Measurements from ENCODE around the gene COL23A1.

The COL23A1 gene

DNA sequence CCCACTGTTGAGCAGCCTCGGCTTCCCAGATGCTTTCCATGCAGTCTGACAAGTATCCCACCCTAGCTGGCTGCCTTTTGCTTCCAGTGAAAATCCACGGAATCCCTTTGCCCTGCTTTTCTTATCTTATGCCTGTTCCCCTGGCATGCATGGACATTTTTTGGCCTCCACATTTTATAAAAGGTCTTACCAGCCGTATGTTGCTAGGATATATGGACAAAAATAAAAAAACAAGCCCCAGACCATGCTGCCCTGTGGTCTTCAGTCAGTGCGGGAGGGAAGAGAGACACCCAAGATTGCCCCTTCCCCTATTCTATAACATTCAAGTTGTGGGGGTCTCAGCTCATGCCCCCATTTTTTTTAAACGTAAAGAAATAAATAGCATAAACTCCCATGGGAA, 129.6 kb downstream of the COL23A1 start:
- DNase-seq (ENCODE audit: low read depth in 2 of 2), result no peak

DNA sequence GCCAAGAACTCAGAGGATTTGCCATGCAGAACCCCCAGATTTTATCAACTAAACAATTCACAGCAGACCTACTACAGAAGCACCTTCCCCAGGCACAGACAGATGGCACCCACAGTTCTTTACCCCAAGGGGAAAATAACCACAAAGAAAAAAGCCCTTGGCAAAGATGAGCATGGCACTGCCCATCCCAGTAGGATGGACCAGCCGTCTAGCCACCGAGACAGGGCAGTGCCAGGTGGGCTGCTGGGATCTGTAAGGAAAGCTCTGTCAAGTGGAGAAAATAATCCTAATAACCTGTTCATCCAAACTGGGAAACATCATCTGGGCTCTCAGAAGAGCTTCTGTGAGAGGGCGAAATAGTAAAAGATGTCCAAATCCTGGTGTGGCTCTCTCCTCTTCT, 130.0 kb downstream of the COL23A1 start:
- DNase-seq (ENCODE audit: low read depth in 2 of 2), result no peak

DNA sequence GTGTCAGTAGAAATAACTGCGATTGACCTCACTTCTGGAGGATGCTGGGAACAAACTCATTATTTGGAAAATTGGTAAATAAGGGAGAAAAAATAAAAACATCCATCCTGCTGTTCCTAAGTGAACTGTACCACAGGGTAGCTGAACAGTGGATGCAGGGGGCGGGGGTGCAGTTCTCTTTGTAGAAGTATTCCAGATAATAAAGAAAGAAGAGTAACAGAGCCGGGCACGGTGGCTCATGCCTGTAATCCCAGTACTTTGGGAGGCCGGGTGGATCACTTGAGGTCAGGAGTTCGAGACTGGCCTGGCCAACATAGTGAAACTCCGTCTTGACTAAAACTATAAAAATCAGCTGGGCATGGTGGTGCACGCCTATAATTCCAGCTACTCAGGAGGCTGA, 132.1 kb downstream of the COL23A1 start:
- no peak for DNase-seq (ENCODE audit: low read depth in 2 of 2)

- DNase-seq (ENCODE audit: low read depth in 2 of 2), result no peak
Observed at GRCh38 chr5:178457471-178457870, 132.7 kb downstream of the COL23A1 start.

GRCh38 chr5:178455480-178455835, 134.7 kb downstream of the COL23A1 start:
- no peak for DNase-seq (ENCODE audit: low read depth in 2 of 2)

GRCh38 chr5:178454821-178455479, 135.2 kb downstream of the COL23A1 start:
- DNase-seq (ENCODE audit: low read depth in 2 of 2), result no peak

DNA sequence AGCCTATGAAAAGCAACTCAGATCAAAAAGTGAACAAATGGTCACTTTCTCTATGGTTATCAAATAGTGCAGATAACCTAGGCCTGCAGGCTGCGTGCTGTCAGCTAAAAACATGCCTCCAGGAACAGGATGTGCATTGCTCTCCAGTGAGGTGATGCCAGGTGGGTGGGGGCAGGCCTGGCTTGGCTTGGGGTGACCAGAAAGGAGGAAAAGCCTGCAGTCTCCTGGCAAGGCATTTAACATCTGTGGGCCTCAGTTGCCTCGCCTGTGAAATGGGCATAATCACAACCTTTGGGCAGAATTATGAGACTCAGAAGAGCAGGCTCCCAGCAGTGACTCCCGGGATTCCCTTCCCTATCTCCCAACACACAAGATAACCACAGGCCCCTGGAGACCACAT, 135.9 kb downstream of the COL23A1 start:
- DNase-seq (ENCODE audit: low read depth in 2 of 2), result no peak

DNA sequence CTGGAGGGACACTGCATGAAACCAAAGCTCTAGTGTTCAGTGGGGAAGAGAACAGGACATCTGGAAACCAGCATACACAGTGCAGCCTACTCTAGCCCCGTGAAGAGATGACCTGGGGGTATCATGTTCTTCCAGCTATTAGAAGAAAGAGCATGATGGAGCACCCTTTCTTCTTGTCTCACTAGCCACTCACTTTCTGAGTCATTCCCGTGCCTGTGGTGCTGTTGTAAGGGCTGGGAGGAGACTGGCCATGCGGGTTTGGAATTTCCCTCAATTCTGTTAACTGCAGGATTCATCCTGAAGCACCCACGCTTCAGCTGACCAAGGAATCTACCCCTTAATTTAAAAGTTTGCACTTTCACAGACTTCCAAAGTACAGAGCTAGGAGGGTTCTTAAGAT, 137.0 kb downstream of the COL23A1 start:
- no peak for DNase-seq (ENCODE audit: low read depth in 2 of 2)

DNA sequence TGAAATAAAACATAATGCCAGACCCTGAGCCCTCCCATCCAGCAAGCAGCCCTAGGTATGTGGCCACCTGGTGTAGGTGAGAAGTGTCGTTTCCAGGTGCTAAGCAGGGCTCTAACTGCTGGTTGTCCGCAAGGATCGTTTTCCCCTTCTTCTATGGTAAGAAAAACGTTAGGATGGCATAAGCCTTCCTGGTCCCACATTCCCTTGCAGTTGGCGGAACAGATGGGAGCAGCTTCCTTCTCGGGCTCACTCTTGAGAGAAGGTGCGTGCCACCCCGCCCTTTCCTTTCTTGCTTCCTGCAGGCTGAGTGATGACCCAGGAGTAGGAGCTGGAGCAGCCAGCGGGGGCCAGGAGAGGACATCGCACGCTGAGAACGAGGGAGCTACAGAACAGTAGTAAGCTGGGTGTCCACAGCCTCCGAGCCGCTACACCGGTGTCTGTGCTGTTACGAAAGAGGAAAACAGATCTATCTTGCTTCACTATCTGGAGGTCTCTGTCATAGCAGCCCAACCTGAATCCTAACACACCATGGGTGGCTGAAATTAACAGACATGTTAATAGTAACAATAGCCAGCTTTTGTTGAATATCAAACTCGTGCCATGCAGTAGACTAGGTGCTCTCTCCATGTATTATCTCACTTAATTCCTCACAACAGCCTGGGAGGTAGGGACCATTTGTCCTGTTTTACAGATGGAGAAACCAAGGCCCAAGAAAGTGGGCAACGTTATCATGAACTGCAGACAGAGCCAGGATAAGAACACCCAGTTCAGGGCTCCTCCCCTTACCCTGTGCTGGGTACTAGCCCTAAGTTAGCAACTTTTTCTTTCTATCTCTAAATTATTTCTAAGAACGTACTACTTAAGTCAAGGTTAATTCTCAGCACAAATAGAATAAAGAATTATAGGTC, 139.8 kb downstream of the COL23A1 start:
- no peak for DNase-seq (ENCODE audit: low read depth in 2 of 2)

DNA sequence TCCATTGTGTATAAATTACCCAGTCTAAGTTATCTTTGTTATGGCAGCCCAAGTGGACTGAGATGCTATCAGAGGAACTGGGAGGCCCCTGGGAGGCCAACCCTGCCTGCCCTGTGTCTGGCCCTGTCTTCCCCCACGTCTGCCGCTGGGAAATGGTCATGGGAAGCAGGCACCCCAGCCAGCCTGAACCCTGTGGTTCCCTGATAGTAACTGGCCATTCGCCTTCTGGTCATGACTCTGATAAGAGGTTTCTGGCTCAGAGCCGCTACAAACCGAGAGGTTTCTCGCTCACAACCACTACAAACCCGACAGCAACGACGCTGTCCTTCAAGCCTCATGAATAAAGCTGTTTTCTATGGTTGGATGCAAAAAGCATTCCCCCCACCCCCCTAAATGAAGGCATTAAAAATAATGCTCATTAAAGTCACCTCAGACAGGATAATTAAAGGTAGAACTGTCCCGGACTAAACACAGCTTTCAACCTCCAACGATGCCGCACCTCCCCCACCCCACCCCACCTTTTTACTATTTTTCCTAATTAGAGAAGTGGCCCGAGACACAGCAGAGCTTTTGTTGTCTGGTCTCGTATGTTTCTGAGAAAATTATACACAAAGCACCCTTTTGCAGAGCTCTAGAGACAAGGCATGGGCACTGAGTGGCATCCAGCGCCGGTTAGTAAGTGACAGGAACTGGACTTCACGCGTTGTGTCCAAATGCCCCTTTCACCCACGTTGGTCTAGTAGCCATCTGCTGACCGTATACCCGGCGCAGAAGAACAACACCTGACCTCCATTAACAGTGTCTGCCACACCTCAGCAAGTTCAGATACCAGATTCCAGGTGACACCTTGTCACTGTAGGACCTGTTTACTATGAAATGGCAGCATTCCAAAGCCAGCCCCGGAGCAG, 140.8 kb downstream of the COL23A1 start:
- no peak for DNase-seq (ENCODE audit: low read depth in 2 of 2)

DNA sequence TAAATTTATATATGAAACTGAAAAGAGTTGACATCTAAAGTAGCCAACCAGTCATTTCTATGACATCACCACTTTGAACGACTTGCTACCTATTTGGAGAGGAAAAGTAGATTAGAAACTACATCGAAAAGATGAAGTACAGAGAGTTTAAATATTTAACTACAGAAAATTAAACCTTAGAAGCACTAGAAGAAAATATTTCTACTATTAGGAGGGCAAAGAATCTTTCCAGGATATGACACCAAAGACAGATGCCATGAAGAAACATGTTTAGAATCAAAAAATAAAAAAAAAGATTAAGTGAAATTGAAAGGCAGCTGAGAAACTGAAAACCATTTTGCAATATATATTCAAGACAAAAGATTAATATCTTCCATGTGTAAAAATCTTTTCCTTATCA, 144.7 kb downstream of the COL23A1 start:
- DNase-seq (ENCODE audit: low read depth in 2 of 2), result no peak

GRCh38 chr5:178442405-178443257, 147.6 kb downstream of the COL23A1 start:
- DNase-seq (ENCODE audit: low read depth in 2 of 2), result no peak

- DNase-seq (ENCODE audit: low read depth in 2 of 2), result no peak
Observed at GRCh38 chr5:178441486-178442270, 148.5 kb downstream of the COL23A1 start.

GRCh38 chr5:178440181-178440580, 150.0 kb downstream of the COL23A1 start:
- no peak for DNase-seq (ENCODE audit: low read depth in 2 of 2)

DNA sequence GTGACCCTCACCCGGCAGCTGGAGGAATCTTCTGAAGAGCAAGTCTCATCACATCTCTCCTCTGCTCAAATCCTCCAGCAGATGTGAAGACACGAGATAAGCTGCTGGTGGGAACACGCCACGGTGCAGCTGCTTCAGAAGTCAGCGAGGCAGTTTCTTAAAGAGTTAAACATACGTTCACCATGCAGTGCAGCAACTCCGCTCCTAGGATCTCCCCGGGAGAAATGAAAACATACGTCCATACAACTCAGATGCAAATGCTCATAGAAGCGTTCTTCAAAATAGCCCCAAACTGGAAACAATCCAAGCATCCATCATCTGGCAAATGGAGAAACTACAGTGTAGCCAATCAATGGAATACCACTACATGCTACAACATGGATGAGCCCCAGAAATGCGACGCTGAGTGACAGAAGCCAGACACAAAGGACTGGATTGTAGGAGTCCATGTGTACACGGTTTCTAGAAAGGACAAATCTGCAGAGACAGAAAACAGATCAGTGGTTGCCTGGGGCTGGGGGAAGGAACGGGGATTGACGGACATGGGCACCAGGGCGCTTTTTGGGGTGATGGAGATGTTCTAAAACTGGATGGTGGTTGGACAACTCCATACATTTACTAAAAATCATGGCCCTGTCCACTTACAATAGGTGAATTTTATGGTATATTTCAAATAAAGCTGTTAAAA, 150.6 kb downstream of the COL23A1 start:
- DNase-seq (ENCODE audit: low read depth in 2 of 2), result no peak

DNA sequence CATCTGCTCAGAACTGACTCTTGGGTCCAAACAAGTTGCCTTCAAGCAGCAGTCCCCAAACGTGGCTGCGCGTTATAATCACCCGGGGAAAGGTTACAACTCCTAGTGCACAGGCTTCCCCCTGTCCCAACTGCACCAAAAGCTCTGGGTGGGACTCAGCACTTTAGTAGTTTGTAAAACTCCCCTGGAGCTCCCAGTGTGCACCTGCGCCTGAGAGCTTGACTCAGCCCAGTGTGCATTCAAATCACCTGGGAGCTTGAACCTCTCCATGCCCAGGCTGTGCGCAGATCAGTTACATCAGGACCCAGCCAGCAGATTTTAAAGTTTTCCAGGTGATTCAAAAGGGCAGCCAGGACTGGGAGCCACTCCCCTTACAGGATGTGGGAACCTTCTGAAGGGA, 151.4 kb downstream of the COL23A1 start:
- no peak for DNase-seq (ENCODE audit: low read depth in 2 of 2)

- no peak for DNase-seq (ENCODE audit: low read depth in 2 of 2)
Observed at GRCh38 chr5:178437386-178438075, 152.7 kb downstream of the COL23A1 start.

DNA sequence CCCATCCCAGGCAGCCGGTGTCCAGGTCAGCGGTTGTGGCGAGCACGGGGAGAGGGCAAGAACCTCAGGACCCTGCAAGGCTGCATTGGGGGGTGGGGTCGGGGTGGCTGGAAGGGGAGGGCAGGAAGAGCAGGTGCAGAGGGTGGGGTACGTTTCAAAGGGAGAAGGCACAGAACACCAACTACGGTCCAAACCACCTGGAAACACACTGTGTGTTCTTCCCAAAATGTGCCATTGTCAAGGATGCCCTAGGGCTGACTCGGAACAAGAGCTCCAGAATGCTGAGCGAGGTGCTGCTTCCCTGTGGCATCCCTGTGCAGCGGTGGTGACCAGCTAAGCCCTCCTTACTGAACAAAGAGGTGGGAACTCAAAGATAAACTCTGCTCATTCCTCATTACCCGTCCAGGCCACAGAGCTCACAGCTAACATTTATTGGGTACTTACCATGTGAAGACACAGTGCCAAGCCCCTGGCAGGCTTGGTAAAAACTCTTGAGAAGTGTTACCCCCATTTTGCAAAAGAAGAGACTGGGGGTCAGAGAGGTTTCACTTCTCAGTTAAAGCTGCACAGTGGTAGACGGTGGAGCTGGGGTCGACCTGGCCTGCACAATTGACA, 153.8 kb downstream of the COL23A1 start:
- no peak for DNase-seq (ENCODE audit: low read depth in 2 of 2)

Data from fibroblast of skin of left biceps (primary cell).